Fibroblast of the aortic adventitia (primary cell): ENCODE results near the gene ENGASE. TPM values are rescaled to one million over a fixed set of nuclear protein-coding genes. Genes with fewer than 3 reads are reported as not detected.
A peak's percentile ranks its signal among the peaks of the same experiment; 100 is the strongest.

Source experiments
- DNase-seq: peaks from one replicate; pipeline ENCODE4 v3.0.0-alpha.2; 2010; ENCODE audit warnings: low read depth
- H3K4me3 ChIP-seq: 2 replicates; pipeline ENCODE4 v1.5.1; 2011; ENCODE audit warnings: low read depth, mild to moderate bottlenecking, control low read depth, low read length, moderate library complexity
- CTCF ChIP-seq: IDR thresholded peaks from 2 replicates; pipeline ENCODE4 v1.5.1; 2011; ENCODE audit warnings: mild to moderate bottlenecking, low read length, control low read depth, inconsistent platforms; ENCODE audit not compliant: insufficient read depth
- total RNA-seq: library from RNA; depleted of rRNA; stranded (reverse); fragments of >200 nt; gene quantifications from 2 replicates; pipeline ENCODE4 v1.2.3, GENCODE V29; 2012; ENCODE audit warnings: low replicate concordance

Gene ENGASE, protein sequence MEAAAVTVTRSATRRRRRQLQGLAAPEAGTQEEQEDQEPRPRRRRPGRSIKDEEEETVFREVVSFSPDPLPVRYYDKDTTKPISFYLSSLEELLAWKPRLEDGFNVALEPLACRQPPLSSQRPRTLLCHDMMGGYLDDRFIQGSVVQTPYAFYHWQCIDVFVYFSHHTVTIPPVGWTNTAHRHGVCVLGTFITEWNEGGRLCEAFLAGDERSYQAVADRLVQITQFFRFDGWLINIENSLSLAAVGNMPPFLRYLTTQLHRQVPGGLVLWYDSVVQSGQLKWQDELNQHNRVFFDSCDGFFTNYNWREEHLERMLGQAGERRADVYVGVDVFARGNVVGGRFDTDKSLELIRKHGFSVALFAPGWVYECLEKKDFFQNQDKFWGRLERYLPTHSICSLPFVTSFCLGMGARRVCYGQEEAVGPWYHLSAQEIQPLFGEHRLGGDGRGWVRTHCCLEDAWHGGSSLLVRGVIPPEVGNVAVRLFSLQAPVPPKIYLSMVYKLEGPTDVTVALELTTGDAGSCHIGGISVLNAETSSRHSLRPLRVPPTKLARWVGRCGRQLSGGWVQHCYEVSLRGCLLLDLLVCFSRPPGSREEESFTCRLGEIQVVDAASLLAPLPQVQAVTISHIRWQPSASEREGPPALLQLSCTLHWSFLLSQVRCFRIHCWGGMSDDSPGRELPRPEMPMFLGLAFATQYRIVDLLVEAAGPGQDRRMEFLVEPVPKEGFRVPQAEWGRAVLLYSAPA
- 8.4 and 18.6 TPM in 2 replicates for total RNA-seq

GRCh38 chr17:79074649-79075445 lies at the start of gene ENGASE:
ENGASE (plus strand) TSS chr17:79074824; CDS start chr17:79074945, 121 bp downstream.
- TF ChIP-seq CTCF, result no peak
- H3K4me3 ChIP-seq, result peak within 1 kb of the TSS; percentile 73
- peak; percentile 76 for DNase-seq

GRCh38 chr17:79024901-79025737 lies 49.5 kb upstream of the ENGASE start:
- H3K4me3 ChIP-seq, result peak overlapping the region; percentile 73
- TF ChIP-seq CTCF, result no peak
- DNase-seq, result no peak

- no peak for TF ChIP-seq CTCF
- no peak overlapping the region for H3K4me3 ChIP-seq
- peak; percentile 65 for DNase-seq
Measured at GRCh38 chr17:79026376-79027273, 48.0 kb upstream of the ENGASE start.

GRCh38 chr17:79027274-79027924 lies 47.2 kb upstream of the ENGASE start:
- no peak for DNase-seq
- TF ChIP-seq CTCF, result no peak
- no peak overlapping the region for H3K4me3 ChIP-seq

- no peak for TF ChIP-seq CTCF
- no peak overlapping the region for H3K4me3 ChIP-seq
- DNase-seq, result peak; percentile 65
Measured at GRCh38 chr17:79027925-79028491, 46.6 kb upstream of the ENGASE start.
